GM23248 (cell line): Measurements from ENCODE around the gene RGN.
"Not testable (repeated sequence)": the region's sequence is repeated elsewhere in the genome, so short reads cannot be mapped to it uniquely, and the experiment has no call there.

Experiments
- EZH2 ChIP-seq: fragments of 200-600 bp; sonication (generic); IDR thresholded peaks from 2 replicates; pipeline ENCODE4 v1.6.1; 2018; ENCODE audit warnings: antibody characterized with exemption, mild to moderate bottlenecking; ENCODE audit not compliant: insufficient read depth, poor library complexity, severe bottlenecking
- EZH2phosphoT487 ChIP-seq: fragments of 200-600 bp; sonication (generic); IDR thresholded peaks from 2 replicates; pipeline ENCODE4 v1.6.1; 2018; ENCODE audit warnings: antibody characterized with exemption, moderate library complexity, mild to moderate bottlenecking, low read depth; ENCODE audit not compliant: insufficient read depth

DNA sequence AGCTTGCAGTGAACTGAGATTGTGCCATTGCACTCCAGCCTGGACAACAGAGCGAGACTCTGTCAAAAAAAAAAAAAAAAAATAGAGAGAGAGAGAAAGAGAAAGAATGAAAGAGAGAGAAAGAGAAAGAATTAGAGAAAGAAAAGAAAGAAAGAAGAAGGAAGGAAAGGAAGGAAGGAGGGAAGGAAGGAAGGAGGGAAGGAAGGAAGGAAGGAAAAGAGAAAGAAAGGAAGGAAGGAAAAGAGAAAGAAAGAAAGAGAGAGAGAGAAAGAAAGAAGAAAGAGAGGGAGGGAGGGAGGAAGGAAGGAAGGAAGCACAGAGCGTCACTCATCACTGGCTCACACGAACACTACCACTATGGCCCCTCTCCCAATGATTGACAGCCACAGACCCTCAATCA lies 46.2 kb downstream of the RGN start:
- not testable (repeated sequence) for TF ChIP-seq EZH2, EZH2phosphoT487
